DND-41 (cell line): ENCODE measurements around the gene OR6A2.

ENCODE experiments used
- ATAC-seq: fragments of 200-7000 bp; cut with Tn5 transposase; 3 replicates; pipeline ENCODE4 v1.9.1; 2021; ENCODE audit warnings: low read depth; ENCODE audit not compliant: insufficient read depth
- DNase-seq: peaks from one replicate; pipeline ENCODE4 v3.0.0-alpha.2; 2020
- H2AFZ ChIP-seq: 2 replicates; pipeline ENCODE4 v1.6.0; 2012; ENCODE audit warnings: low read depth, low read length
- H3K27ac ChIP-seq: 2 replicates; pipeline ENCODE4 v1.5.1; 2012; ENCODE audit warnings: low read length, inconsistent platforms
- H3K27me3 ChIP-seq: fragments of 200-600 bp; sonication (generic); 2 replicates; pipeline ENCODE4 v1.6.0; 2012; ENCODE audit warnings: low read length, mild to moderate bottlenecking, inconsistent platforms; ENCODE audit not compliant: insufficient read depth, poor library complexity
- H3K36me3 ChIP-seq: 2 replicates; pipeline ENCODE4 v1.5.1; 2012; ENCODE audit warnings: low read length, inconsistent platforms; ENCODE audit not compliant: insufficient read depth
- H3K4me1 ChIP-seq: 2 replicates; pipeline ENCODE4 v1.5.1; 2012; ENCODE audit warnings: mild to moderate bottlenecking, low read length; ENCODE audit not compliant: insufficient read depth
- H3K4me2 ChIP-seq: 2 replicates; pipeline ENCODE4 v1.6.0; 2012; ENCODE audit warnings: mild to moderate bottlenecking, moderate library complexity, low read length, inconsistent platforms; ENCODE audit not compliant: insufficient read depth
- H3K4me3 ChIP-seq, 2 experiments: fragments of 200-600 bp in 1 of 2; shearing (Covaris generic) in 1 of 2; 2 replicates each; pipeline ENCODE4 v1.5.1; 2012 to 2016; ENCODE audit warnings: inconsistent platforms in 2 of 2, low read length in 2 of 2, mild to moderate bottlenecking in 2 of 2, low read depth in 1 of 2, moderate library complexity in 1 of 2
- H3K79me2 ChIP-seq: 2 replicates; pipeline ENCODE4 v1.6.0; 2012; ENCODE audit warnings: low read length, inconsistent platforms; ENCODE audit not compliant: insufficient read depth
- H3K9ac ChIP-seq: 2 replicates; pipeline ENCODE4 v1.6.0; 2012; ENCODE audit warnings: low read depth, mild to moderate bottlenecking, inconsistent platforms, low read length, moderate library complexity
- H3K9me3 ChIP-seq: 2 replicates; pipeline ENCODE4 v1.5.1; 2012; ENCODE audit warnings: low read length, moderate library complexity, mild to moderate bottlenecking, inconsistent platforms; ENCODE audit not compliant: insufficient read depth, severe bottlenecking
- H4K20me1 ChIP-seq: 2 replicates; pipeline ENCODE4 v1.6.0; 2012; ENCODE audit warnings: low read length; ENCODE audit not compliant: insufficient read depth
- EZH2 ChIP-seq: IDR thresholded peaks from 3 replicates; pipeline ENCODE4 v1.6.1; 2012; ENCODE audit warnings: borderline replicate concordance, low read depth, mild to moderate bottlenecking, moderate library complexity, low read length, inconsistent platforms; ENCODE audit not compliant: severe bottlenecking
- TF ChIP-seq, protein P1 (sequence below): IDR thresholded peaks from 2 replicates; pipeline ENCODE4 v1.5.1; 2012; ENCODE audit warnings: borderline replicate concordance, low read length, moderate library complexity, mild to moderate bottlenecking; ENCODE audit not compliant: poor library complexity, severe bottlenecking; ENCODE audit errors: extremely low read depth

The OR6A2 gene

GRCh38 chr11:6825231-6825744 lies 25.8 kb upstream of the OR6A2 start:
- H4K20me1 ChIP-seq = no peaks in the 10 kb centered on the region
- H3K9me3 ChIP-seq = no peaks in the 10 kb centered on the region
- H3K4me1 ChIP-seq = no peaks in the 10 kb centered on the region
- no peak overlapping the region for H3K9ac ChIP-seq
- DNase-seq = no peak
- TF ChIP-seq, protein P1, sequence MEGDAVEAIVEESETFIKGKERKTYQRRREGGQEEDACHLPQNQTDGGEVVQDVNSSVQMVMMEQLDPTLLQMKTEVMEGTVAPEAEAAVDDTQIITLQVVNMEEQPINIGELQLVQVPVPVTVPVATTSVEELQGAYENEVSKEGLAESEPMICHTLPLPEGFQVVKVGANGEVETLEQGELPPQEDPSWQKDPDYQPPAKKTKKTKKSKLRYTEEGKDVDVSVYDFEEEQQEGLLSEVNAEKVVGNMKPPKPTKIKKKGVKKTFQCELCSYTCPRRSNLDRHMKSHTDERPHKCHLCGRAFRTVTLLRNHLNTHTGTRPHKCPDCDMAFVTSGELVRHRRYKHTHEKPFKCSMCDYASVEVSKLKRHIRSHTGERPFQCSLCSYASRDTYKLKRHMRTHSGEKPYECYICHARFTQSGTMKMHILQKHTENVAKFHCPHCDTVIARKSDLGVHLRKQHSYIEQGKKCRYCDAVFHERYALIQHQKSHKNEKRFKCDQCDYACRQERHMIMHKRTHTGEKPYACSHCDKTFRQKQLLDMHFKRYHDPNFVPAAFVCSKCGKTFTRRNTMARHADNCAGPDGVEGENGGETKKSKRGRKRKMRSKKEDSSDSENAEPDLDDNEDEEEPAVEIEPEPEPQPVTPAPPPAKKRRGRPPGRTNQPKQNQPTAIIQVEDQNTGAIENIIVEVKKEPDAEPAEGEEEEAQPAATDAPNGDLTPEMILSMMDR = no peak
- no peak for TF ChIP-seq EZH2
- H3K27ac ChIP-seq = no peak overlapping the region
- no peak for ATAC-seq
- H3K4me3 ChIP-seq = no peak overlapping the region
- H3K4me2 ChIP-seq = no peak overlapping the region
- no peaks in the 10 kb centered on the region for H3K36me3 ChIP-seq
- no peaks in the 10 kb centered on the region for H3K27me3 ChIP-seq
- no peaks in the 10 kb centered on the region for H3K79me2 ChIP-seq
- no peak overlapping the region for H2AFZ ChIP-seq

DNA sequence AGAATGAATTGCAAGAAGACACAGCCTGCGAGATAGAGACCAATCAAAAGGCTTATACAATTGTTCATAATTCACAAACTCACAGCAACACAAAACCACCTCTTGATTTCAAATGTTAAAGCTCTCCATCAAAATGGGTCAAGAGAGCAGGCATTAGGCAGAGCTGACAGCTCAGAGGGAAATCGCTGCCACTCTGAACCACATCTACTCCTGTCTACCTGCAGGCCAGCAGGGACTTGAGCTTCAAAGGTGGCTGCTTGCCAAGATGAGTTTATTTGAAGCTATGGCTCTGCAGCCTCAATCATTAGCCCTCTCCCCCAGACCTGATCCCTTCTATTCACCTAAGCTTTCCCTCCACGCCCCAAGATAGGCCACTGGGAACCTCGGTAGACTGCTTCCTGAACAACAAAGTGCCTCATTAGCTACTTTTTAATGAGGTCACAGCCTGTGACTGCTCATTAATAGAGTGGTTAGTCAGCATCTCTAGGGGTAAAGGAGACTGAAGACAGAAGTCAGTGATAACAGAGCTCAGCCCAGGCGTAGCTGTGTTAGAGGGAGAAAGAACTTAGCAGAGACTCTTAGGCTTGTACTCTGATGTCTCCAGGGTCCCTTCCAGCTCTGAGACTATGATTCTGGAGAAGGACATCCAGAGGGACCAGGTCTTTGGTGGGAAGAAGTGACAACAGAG lies 24.8 kb upstream of the OR6A2 start:
- Histone ChIP-seq H3K9me3 (peaks cover under 1% of the 10 kb centered on the region), H3K27ac (no peak overlapping the region), H4K20me1 (no peaks in the 10 kb centered on the region), H3K4me1 (no peaks in the 10 kb centered on the region), H3K9ac (no peak overlapping the region), H3K27me3 (no peaks in the 10 kb centered on the region), H3K4me2 (no peak overlapping the region), H3K4me3 (no peak overlapping the region), H2AFZ (no peak overlapping the region), H3K79me2 (no peaks in the 10 kb centered on the region), H3K36me3 (no peaks in the 10 kb centered on the region)
- ATAC-seq = no peak
- TF ChIP-seq, protein P1 = no peak
- no peak for TF ChIP-seq EZH2
- no peak for DNase-seq

GRCh38 chr11:6818967-6819366 lies 19.5 kb upstream of the OR6A2 start:
- no peak overlapping the region for H3K27ac ChIP-seq
- H3K4me3 ChIP-seq = no peak overlapping the region
- no peaks in the 10 kb centered on the region for H4K20me1 ChIP-seq
- H3K9me3 ChIP-seq = peaks cover 17% of the 10 kb centered on the region
- no peak overlapping the region for H3K4me2 ChIP-seq
- ATAC-seq (no peak), DNase-seq (no peak)
- H3K36me3 ChIP-seq = 0 out of 2 replicates have a peak, but pooled peaks cover 5% of the 10 kb centered on the region
- no peak for TF ChIP-seq EZH2
- TF ChIP-seq, protein P1 = no peak
- no peak overlapping the region for H2AFZ ChIP-seq
- H3K79me2 ChIP-seq = no peaks in the 10 kb centered on the region
- H3K4me1 ChIP-seq = no peaks in the 10 kb centered on the region
- H3K9ac ChIP-seq = no peak overlapping the region
- H3K27me3 ChIP-seq = no peaks in the 10 kb centered on the region
